Measurements from ENCODE around the gene TPP2.

DNA sequence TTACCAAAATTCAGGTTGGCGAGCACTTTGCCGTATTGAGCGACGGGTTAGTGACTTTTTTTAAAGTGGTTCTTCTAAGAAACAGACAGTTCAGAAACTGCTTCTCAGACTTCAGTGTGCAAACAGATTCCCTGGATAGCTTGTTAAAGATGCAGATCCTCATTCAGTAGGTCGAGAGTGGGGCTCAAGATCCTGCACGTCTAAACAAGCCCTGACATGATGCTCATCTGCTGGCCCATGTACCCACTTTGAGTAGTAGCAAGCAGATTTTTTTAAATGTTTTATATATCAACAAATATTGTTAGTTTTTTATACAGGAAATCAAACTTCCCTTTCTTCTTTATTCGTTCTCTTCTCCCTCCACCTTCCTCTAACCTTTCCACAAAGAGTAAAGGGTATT, 90.7 kb downstream of the TPP2 start:
- TF ChIP-seq, protein P1, sequence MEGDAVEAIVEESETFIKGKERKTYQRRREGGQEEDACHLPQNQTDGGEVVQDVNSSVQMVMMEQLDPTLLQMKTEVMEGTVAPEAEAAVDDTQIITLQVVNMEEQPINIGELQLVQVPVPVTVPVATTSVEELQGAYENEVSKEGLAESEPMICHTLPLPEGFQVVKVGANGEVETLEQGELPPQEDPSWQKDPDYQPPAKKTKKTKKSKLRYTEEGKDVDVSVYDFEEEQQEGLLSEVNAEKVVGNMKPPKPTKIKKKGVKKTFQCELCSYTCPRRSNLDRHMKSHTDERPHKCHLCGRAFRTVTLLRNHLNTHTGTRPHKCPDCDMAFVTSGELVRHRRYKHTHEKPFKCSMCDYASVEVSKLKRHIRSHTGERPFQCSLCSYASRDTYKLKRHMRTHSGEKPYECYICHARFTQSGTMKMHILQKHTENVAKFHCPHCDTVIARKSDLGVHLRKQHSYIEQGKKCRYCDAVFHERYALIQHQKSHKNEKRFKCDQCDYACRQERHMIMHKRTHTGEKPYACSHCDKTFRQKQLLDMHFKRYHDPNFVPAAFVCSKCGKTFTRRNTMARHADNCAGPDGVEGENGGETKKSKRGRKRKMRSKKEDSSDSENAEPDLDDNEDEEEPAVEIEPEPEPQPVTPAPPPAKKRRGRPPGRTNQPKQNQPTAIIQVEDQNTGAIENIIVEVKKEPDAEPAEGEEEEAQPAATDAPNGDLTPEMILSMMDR (IDR thresholded peaks at IDR 0.05), result no peak
- TF ChIP-seq, protein P2, sequence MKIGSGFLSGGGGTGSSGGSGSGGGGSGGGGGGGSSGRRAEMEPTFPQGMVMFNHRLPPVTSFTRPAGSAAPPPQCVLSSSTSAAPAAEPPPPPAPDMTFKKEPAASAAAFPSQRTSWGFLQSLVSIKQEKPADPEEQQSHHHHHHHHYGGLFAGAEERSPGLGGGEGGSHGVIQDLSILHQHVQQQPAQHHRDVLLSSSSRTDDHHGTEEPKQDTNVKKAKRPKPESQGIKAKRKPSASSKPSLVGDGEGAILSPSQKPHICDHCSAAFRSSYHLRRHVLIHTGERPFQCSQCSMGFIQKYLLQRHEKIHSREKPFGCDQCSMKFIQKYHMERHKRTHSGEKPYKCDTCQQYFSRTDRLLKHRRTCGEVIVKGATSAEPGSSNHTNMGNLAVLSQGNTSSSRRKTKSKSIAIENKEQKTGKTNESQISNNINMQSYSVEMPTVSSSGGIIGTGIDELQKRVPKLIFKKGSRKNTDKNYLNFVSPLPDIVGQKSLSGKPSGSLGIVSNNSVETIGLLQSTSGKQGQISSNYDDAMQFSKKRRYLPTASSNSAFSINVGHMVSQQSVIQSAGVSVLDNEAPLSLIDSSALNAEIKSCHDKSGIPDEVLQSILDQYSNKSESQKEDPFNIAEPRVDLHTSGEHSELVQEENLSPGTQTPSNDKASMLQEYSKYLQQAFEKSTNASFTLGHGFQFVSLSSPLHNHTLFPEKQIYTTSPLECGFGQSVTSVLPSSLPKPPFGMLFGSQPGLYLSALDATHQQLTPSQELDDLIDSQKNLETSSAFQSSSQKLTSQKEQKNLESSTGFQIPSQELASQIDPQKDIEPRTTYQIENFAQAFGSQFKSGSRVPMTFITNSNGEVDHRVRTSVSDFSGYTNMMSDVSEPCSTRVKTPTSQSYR (CRISPR knock-in tag; IDR thresholded peaks at IDR 0.05), result no peak
- TF ChIP-seq, protein P3, sequence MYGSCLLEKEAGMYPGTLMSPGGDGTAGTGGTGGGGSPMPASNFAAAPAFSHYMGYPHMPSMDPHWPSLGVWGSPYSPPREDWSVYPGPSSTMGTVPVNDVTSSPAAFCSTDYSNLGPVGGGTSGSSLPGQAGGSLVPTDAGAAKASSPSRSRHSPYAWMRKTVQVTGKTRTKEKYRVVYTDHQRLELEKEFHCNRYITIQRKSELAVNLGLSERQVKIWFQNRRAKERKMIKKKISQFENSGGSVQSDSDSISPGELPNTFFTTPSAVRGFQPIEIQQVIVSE (CRISPR knock-in tag; IDR thresholded peaks at IDR 0.05; ENCODE audit: borderline replicate concordance), result no peak
